Tibial nerve (tissue), 4 donors: ENCODE measurements around the gene AARSD1.

Experiments
- CTCF ChIP-seq, 5 experiments: fragments of 200-600 bp in 3 of 5; fragments of 450-650 bp in 2 of 5; sonication (generic) in 3 of 5; IDR thresholded peaks; one replicate each; pipeline ENCODE4 v1.5.1; 2016 to 2019; ENCODE audit warnings: antibody characterized with exemption in 5 of 5, mild to moderate bottlenecking in 3 of 5, moderate library complexity in 2 of 5
- EP300 ChIP-seq, 2 donors: sonication (generic); formaldehyde crosslinking; IDR thresholded peaks; one replicate each; pipeline ENCODE4 v1.6.1; 2017; ENCODE audit warnings: antibody characterized with exemption in 2 of 2, mild to moderate bottlenecking in 1 of 2
- POLR2A ChIP-seq, 2 donors: fragments of 450-650 bp; IDR thresholded peaks; one replicate each; pipeline ENCODE4 v1.6.1; 2017; ENCODE audit warnings: antibody characterized with exemption in 2 of 2, mild to moderate bottlenecking in 2 of 2, moderate library complexity in 2 of 2

- TF ChIP-seq CTCF (IDR thresholded peaks at IDR 0.05): no peak
- no peak for TF ChIP-seq EP300 (IDR thresholded peaks at IDR 0.05)
- TF ChIP-seq POLR2A (IDR thresholded peaks at IDR 0.05): no peak
Observed at GRCh38 chr17:43010667-43011308, 46.5 kb upstream of the AARSD1 start.
